ENCODE results near the gene SNX7.

SNX7 gene

DNA sequence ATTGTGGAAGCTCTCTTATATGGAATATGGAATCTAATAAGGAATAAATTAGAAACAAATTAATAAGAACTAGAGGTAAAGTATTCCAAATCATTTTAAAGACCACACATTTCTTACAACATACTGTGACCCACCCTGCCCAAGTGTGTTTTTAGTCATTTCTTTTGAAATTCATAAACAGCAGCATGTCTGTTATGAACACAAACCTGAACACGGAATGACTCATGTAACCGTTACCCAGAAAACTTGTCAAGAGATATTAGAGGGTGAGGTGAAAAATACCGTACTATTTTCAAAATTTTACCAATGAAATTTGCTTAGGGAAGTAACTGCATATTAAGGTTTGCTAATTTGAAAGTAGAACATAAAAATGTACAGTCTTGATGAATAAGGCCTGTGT, 48.4 kb downstream of the SNX7 start:
- H3K27ac ChIP-seq (ENCODE audit: low read depth in 2 of 2, low read length in 2 of 2): no peak overlapping the region
- no peak overlapping the region for H3K9ac ChIP-seq (ENCODE audit: low read depth in 1 of 2, low read length in 2 of 2)
- peaks cover 5 to 7% of the 10 kb centered on the region in 2 donors for H3K36me3 ChIP-seq (ENCODE audit: control insufficient read depth in 2 of 2, insufficient read depth in 2 of 2, low read length in 2 of 2)
- no peaks in the 10 kb centered on the region for H3K27me3 ChIP-seq (ENCODE audit: control insufficient read depth in 2 of 2, insufficient read depth in 2 of 2, low read length in 2 of 2)
- no peaks in the 10 kb centered on the region for H3K4me1 ChIP-seq (ENCODE audit: control insufficient read depth in 2 of 2, insufficient read depth in 2 of 2, low read length in 2 of 2)
- H3K4me3 ChIP-seq (ENCODE audit: low read length in 2 of 2): no peak overlapping the region
- no peaks in the 10 kb centered on the region for H3K9me3 ChIP-seq (ENCODE audit: control insufficient read depth in 2 of 2, low read length in 2 of 2)

GRCh38 chr1:98723574-98723973, 62.1 kb downstream of the SNX7 start:
- H3K4me1 ChIP-seq (ENCODE audit: control insufficient read depth in 2 of 2, insufficient read depth in 2 of 2, low read length in 2 of 2): no peaks in the 10 kb centered on the region
- H3K4me3 ChIP-seq (ENCODE audit: low read length in 2 of 2): no peak overlapping the region
- H3K9ac ChIP-seq (ENCODE audit: low read depth in 1 of 2, low read length in 2 of 2): no peak overlapping the region
- no peaks in the 10 kb centered on the region for H3K27me3 ChIP-seq (ENCODE audit: control insufficient read depth in 2 of 2, insufficient read depth in 2 of 2, low read length in 2 of 2)
- H3K27ac ChIP-seq (ENCODE audit: low read depth in 2 of 2, low read length in 2 of 2): no peak overlapping the region
- H3K36me3 ChIP-seq (ENCODE audit: control insufficient read depth in 2 of 2, insufficient read depth in 2 of 2, low read length in 2 of 2): peaks cover 0 to 5% of the 10 kb centered on the region in 2 donors
- H3K9me3 ChIP-seq (ENCODE audit: control insufficient read depth in 2 of 2, low read length in 2 of 2): no peaks in the 10 kb centered on the region

GRCh38 chr1:98732985-98733781, 71.7 kb downstream of the SNX7 start:
- peaks cover 0 to 2% of the 10 kb centered on the region in 2 donors for H3K36me3 ChIP-seq (ENCODE audit: control insufficient read depth in 2 of 2, insufficient read depth in 2 of 2, low read length in 2 of 2)
- H3K9ac ChIP-seq (ENCODE audit: low read depth in 1 of 2, low read length in 2 of 2): no peak overlapping the region
- H3K4me3 ChIP-seq (ENCODE audit: low read length in 2 of 2): no peak overlapping the region
- H3K9me3 ChIP-seq (ENCODE audit: control insufficient read depth in 2 of 2, low read length in 2 of 2): no peaks in the 10 kb centered on the region
- H3K27ac ChIP-seq (ENCODE audit: low read depth in 2 of 2, low read length in 2 of 2): no peak overlapping the region
- H3K4me1 ChIP-seq (ENCODE audit: control insufficient read depth in 2 of 2, insufficient read depth in 2 of 2, low read length in 2 of 2): no peaks in the 10 kb centered on the region
- H3K27me3 ChIP-seq (ENCODE audit: control insufficient read depth in 2 of 2, insufficient read depth in 2 of 2, low read length in 2 of 2): no peaks in the 10 kb centered on the region

GRCh38 chr1:98733782-98734112, 72.2 kb downstream of the SNX7 start:
- no peaks in the 10 kb centered on the region for H3K9me3 ChIP-seq (ENCODE audit: control insufficient read depth in 2 of 2, low read length in 2 of 2)
- H3K27me3 ChIP-seq (ENCODE audit: control insufficient read depth in 2 of 2, insufficient read depth in 2 of 2, low read length in 2 of 2): no peaks in the 10 kb centered on the region
- peaks cover 0 to 4% of the 10 kb centered on the region in 2 donors for H3K36me3 ChIP-seq (ENCODE audit: control insufficient read depth in 2 of 2, insufficient read depth in 2 of 2, low read length in 2 of 2)
- no peak overlapping the region for H3K4me3 ChIP-seq (ENCODE audit: low read length in 2 of 2)
- no peak overlapping the region for H3K27ac ChIP-seq (ENCODE audit: low read depth in 2 of 2, low read length in 2 of 2)
- no peaks in the 10 kb centered on the region for H3K4me1 ChIP-seq (ENCODE audit: control insufficient read depth in 2 of 2, insufficient read depth in 2 of 2, low read length in 2 of 2)
- no peak overlapping the region for H3K9ac ChIP-seq (ENCODE audit: low read depth in 1 of 2, low read length in 2 of 2)

GRCh38 chr1:98735756-98736155, 74.2 kb downstream of the SNX7 start:
- Histone ChIP-seq H3K36me3 (ENCODE audit: control insufficient read depth in 2 of 2, insufficient read depth in 2 of 2, low read length in 2 of 2) (peaks cover 0 to 4% of the 10 kb centered on the region in 2 donors), H3K9me3 (ENCODE audit: control insufficient read depth in 2 of 2, low read length in 2 of 2) (no peaks in the 10 kb centered on the region), H3K4me3 (ENCODE audit: low read length in 2 of 2) (no peak overlapping the region), H3K9ac (ENCODE audit: low read depth in 1 of 2, low read length in 2 of 2) (no peak overlapping the region), H3K27me3 (ENCODE audit: control insufficient read depth in 2 of 2, insufficient read depth in 2 of 2, low read length in 2 of 2) (no peaks in the 10 kb centered on the region), H3K4me1 (ENCODE audit: control insufficient read depth in 2 of 2, insufficient read depth in 2 of 2, low read length in 2 of 2) (no peaks in the 10 kb centered on the region), H3K27ac (ENCODE audit: low read depth in 2 of 2, low read length in 2 of 2) (no peak overlapping the region)

GRCh38 chr1:98737835-98738234, 76.3 kb downstream of the SNX7 start:
- H3K27ac ChIP-seq (ENCODE audit: low read depth in 2 of 2, low read length in 2 of 2): no peak overlapping the region
- H3K4me1 ChIP-seq (ENCODE audit: control insufficient read depth in 2 of 2, insufficient read depth in 2 of 2, low read length in 2 of 2): no peaks in the 10 kb centered on the region
- H3K9me3 ChIP-seq (ENCODE audit: control insufficient read depth in 2 of 2, low read length in 2 of 2): no peaks in the 10 kb centered on the region
- H3K4me3 ChIP-seq (ENCODE audit: low read length in 2 of 2): no peak overlapping the region
- H3K9ac ChIP-seq (ENCODE audit: low read depth in 1 of 2, low read length in 2 of 2): no peak overlapping the region
- H3K36me3 ChIP-seq (ENCODE audit: control insufficient read depth in 2 of 2, insufficient read depth in 2 of 2, low read length in 2 of 2): peaks cover 0 to 4% of the 10 kb centered on the region in 2 donors
- H3K27me3 ChIP-seq (ENCODE audit: control insufficient read depth in 2 of 2, insufficient read depth in 2 of 2, low read length in 2 of 2): no peaks in the 10 kb centered on the region

- no peak overlapping the region for H3K9ac ChIP-seq (ENCODE audit: low read depth in 1 of 2, low read length in 2 of 2)
- no peaks in the 10 kb centered on the region for H3K4me1 ChIP-seq (ENCODE audit: control insufficient read depth in 2 of 2, insufficient read depth in 2 of 2, low read length in 2 of 2)
- H3K27me3 ChIP-seq (ENCODE audit: control insufficient read depth in 2 of 2, insufficient read depth in 2 of 2, low read length in 2 of 2): no peaks in the 10 kb centered on the region
- no peak overlapping the region for H3K27ac ChIP-seq (ENCODE audit: low read depth in 2 of 2, low read length in 2 of 2)
- H3K9me3 ChIP-seq (ENCODE audit: control insufficient read depth in 2 of 2, low read length in 2 of 2): no peaks in the 10 kb centered on the region
- H3K36me3 ChIP-seq (ENCODE audit: control insufficient read depth in 2 of 2, insufficient read depth in 2 of 2, low read length in 2 of 2): peaks cover 0 to 4% of the 10 kb centered on the region in 2 donors
- H3K4me3 ChIP-seq (ENCODE audit: low read length in 2 of 2): no peak overlapping the region
Measured at GRCh38 chr1:98739762-98740161, 78.2 kb downstream of the SNX7 start.

- Histone ChIP-seq H3K4me1 (ENCODE audit: control insufficient read depth in 2 of 2, insufficient read depth in 2 of 2, low read length in 2 of 2) (no peaks in the 10 kb centered on the region), H3K9me3 (ENCODE audit: control insufficient read depth in 2 of 2, low read length in 2 of 2) (no peaks in the 10 kb centered on the region), H3K9ac (ENCODE audit: low read depth in 1 of 2, low read length in 2 of 2) (no peak overlapping the region), H3K27me3 (ENCODE audit: control insufficient read depth in 2 of 2, insufficient read depth in 2 of 2, low read length in 2 of 2) (no peaks in the 10 kb centered on the region), H3K4me3 (ENCODE audit: low read length in 2 of 2) (no peak overlapping the region), H3K27ac (ENCODE audit: low read depth in 2 of 2, low read length in 2 of 2) (no peak overlapping the region), H3K36me3 (ENCODE audit: control insufficient read depth in 2 of 2, insufficient read depth in 2 of 2, low read length in 2 of 2) (peaks cover 0 to 4% of the 10 kb centered on the region in 2 donors)
Measured at GRCh38 chr1:98741164-98741563, 79.6 kb downstream of the SNX7 start.

DNA sequence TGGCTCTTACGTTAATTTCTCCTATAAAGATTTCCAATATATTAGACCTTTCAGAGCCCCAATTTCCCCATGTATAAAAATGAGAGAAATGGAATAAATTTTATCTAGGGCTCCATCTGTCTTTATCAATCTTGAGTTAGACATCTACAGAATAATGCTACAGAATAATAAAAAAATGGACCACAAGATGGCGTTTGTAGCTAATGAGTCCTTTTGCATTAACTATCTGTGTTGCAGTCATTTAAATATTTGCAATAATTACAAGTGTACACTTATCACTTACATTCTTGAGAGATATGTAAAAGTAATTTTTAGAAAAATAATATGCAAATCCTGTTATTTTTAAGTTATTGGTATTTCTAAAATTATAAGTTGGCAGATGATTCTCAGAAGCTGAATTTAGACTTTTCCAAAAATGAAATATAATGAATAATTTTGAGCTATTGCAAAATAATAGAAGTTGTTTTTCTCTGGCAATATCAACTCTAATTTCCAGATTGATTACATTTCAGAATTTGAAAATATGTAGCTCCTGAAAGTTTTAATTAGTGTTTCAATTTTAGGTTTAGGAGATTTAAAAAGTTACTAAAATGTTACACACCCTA, 87.7 kb downstream of the SNX7 start:
- no peaks in the 10 kb centered on the region for H3K9me3 ChIP-seq (ENCODE audit: control insufficient read depth in 2 of 2, low read length in 2 of 2)
- no peaks in the 10 kb centered on the region for H3K36me3 ChIP-seq (ENCODE audit: control insufficient read depth in 2 of 2, insufficient read depth in 2 of 2, low read length in 2 of 2)
- no peaks in the 10 kb centered on the region for H3K27me3 ChIP-seq (ENCODE audit: control insufficient read depth in 2 of 2, insufficient read depth in 2 of 2, low read length in 2 of 2)
- H3K9ac ChIP-seq (ENCODE audit: low read depth in 1 of 2, low read length in 2 of 2): no peak overlapping the region
- H3K4me3 ChIP-seq (ENCODE audit: low read length in 2 of 2): no peak overlapping the region
- no peaks in the 10 kb centered on the region for H3K4me1 ChIP-seq (ENCODE audit: control insufficient read depth in 2 of 2, insufficient read depth in 2 of 2, low read length in 2 of 2)
- no peak overlapping the region for H3K27ac ChIP-seq (ENCODE audit: low read depth in 2 of 2, low read length in 2 of 2)

- H3K27ac ChIP-seq (ENCODE audit: low read depth in 2 of 2, low read length in 2 of 2): no peak overlapping the region
- no peak overlapping the region for H3K4me3 ChIP-seq (ENCODE audit: low read length in 2 of 2)
- no peaks in the 10 kb centered on the region for H3K4me1 ChIP-seq (ENCODE audit: control insufficient read depth in 2 of 2, insufficient read depth in 2 of 2, low read length in 2 of 2)
- no peak overlapping the region for H3K9ac ChIP-seq (ENCODE audit: low read depth in 1 of 2, low read length in 2 of 2)
- H3K36me3 ChIP-seq (ENCODE audit: control insufficient read depth in 2 of 2, insufficient read depth in 2 of 2, low read length in 2 of 2): no peaks in the 10 kb centered on the region
- H3K9me3 ChIP-seq (ENCODE audit: control insufficient read depth in 2 of 2, low read length in 2 of 2): no peaks in the 10 kb centered on the region
- no peaks in the 10 kb centered on the region for H3K27me3 ChIP-seq (ENCODE audit: control insufficient read depth in 2 of 2, insufficient read depth in 2 of 2, low read length in 2 of 2)
Measured at GRCh38 chr1:98754176-98754575, 92.7 kb downstream of the SNX7 start.
